ENCODE data around the gene RSRP1. TPM values are rescaled to one million over a fixed set of nuclear protein-coding genes. Genes with fewer than 3 reads are reported as not detected.

RSRP1 gene
- total and polyA plus RNA-seq, 2 of the 13 experiments (the other 11 are each of a cell fraction or from before 2014, with no cell fraction given), result 43.9 to 52.8 TPM

DNA sequence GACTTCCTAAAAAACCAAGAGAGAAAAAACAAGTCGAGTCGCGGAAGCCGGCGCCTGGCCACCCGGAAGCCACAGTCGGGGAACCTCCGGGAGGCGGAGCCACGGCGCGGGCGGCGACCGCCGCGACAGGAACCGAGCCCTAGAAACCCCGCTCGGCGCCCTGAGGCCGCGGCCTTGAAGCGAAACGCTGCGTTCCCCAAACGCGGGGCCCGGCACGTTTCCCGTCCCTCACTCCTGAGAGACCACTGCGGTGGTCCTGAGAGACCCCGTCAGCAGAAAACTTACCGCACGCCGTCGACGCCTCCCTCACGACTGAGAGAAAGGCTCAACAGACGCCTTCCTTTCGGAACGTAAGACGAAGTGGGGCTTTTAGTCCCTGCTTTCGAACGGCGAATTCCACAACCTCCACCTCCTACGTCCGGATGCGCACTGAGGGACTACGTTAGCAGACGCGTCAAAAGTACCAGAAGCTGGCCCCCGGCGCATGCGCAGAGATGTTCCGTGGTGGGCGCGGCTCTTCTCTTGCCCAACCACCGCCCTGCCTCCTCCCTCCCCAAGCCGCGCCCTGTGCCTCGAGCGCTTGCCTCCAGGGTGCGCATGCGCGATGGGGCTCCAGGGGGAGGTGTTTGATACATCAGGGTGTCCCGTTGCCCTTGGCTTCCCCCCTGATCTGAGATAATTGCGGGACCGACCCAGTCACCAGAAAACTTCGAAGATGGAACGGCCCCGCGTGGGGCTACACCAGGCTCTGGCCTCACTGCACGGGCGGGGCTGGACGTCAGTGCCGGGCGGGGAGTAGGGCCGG, at the start of gene RSRP1 (continued):
- TF ChIP-seq RBFOX2 (IDR thresholded peaks at IDR 0.05; ENCODE audit: low read depth, low read length) (peak; percentile 85), ZNF253 (CRISPR knock-in tag; IDR thresholded peaks at IDR 0.05; ENCODE audit: borderline replicate concordance) (no peak; the same call in 1 of the 2 replicates), CHD2 (IDR thresholded peaks at IDR 0.05; ENCODE audit: low read depth, low read length) (no peak; the same call in 1 of the 2 replicates), JUN (CRISPR knock-in tag; IDR thresholded peaks at IDR 0.05) (no peak), YEATS4 (CRISPR knock-in tag; IDR thresholded peaks at IDR 0.05; ENCODE audit: borderline replicate concordance) (peak; percentile 90), ZNF484 (CRISPR knock-in tag; IDR thresholded peaks at IDR 0.05; ENCODE audit: borderline replicate concordance, low read depth) (no peak), ZFP90 (CRISPR knock-in tag; IDR thresholded peaks at IDR 0.05; ENCODE audit: borderline replicate concordance) (peak; percentile 56; the same call in 1 of the 2 replicates), ZFP1 (CRISPR knock-in tag; IDR thresholded peaks at IDR 0.05) (peak; percentile 67; the same call in 1 of the 2 replicates), TMF1 (CRISPR knock-in tag; IDR thresholded peaks at IDR 0.05; ENCODE audit: low read depth) (0 out of 2 replicates have a peak, but pooled peaks have one; percentile 33), NR2F2 (IDR thresholded peaks at IDR 0.05; ENCODE audit: borderline replicate concordance, low read depth) (peak; percentile 21; the same call in 1 of the 2 replicates), CCDC6 (CRISPR knock-in tag; IDR thresholded peaks at IDR 0.05) (peak; percentile 58), HMG20A (CRISPR knock-in tag; IDR thresholded peaks at IDR 0.05; ENCODE audit: borderline replicate concordance) (no peak), ZNF670 (CRISPR knock-in tag; IDR thresholded peaks at IDR 0.05; ENCODE audit: borderline replicate concordance) (peak; percentile 68; the same call in 1 of the 2 replicates), ZNF10 (CRISPR knock-in tag; IDR thresholded peaks at IDR 0.05; ENCODE audit: borderline replicate concordance, low read depth) (no peak), ZNF446 (CRISPR knock-in tag; IDR thresholded peaks at IDR 0.05) (0 out of 2 replicates have a peak, but pooled peaks have one; percentile 62), ZNF709 (CRISPR knock-in tag; IDR thresholded peaks at IDR 0.05) (peak; percentile 81; the same call in 1 of the 2 replicates), CBX5 (CRISPR knock-in tag; IDR thresholded peaks at IDR 0.05; ENCODE audit: borderline replicate concordance) (0 out of 2 replicates have a peak, but pooled peaks have one; percentile 65), ZNF605 (CRISPR knock-in tag; IDR thresholded peaks at IDR 0.05) (peak; percentile 83), ZKSCAN1 (IDR thresholded peaks at IDR 0.05; ENCODE audit: low read length) (no peak), ZNF558 (CRISPR knock-in tag; IDR thresholded peaks at IDR 0.05; ENCODE audit: borderline replicate concordance) (peak; percentile 92; the same call in 1 of the 2 replicates), MXD4 (CRISPR knock-in tag; IDR thresholded peaks at IDR 0.05) (peak; percentile 88; the same call in 1 of the 2 replicates), ZNF207 (IDR thresholded peaks at IDR 0.05; ENCODE audit: borderline replicate concordance) (no peak)
- TF ChIP-seq, protein P1, sequence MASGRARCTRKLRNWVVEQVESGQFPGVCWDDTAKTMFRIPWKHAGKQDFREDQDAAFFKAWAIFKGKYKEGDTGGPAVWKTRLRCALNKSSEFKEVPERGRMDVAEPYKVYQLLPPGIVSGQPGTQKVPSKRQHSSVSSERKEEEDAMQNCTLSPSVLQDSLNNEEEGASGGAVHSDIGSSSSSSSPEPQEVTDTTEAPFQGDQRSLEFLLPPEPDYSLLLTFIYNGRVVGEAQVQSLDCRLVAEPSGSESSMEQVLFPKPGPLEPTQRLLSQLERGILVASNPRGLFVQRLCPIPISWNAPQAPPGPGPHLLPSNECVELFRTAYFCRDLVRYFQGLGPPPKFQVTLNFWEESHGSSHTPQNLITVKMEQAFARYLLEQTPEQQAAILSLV (CRISPR knock-in tag; IDR thresholded peaks at IDR 0.05; ENCODE audit: borderline replicate concordance), result peak; percentile 88; the same call in 1 of the 2 replicates
- TF ChIP-seq, protein P2, sequence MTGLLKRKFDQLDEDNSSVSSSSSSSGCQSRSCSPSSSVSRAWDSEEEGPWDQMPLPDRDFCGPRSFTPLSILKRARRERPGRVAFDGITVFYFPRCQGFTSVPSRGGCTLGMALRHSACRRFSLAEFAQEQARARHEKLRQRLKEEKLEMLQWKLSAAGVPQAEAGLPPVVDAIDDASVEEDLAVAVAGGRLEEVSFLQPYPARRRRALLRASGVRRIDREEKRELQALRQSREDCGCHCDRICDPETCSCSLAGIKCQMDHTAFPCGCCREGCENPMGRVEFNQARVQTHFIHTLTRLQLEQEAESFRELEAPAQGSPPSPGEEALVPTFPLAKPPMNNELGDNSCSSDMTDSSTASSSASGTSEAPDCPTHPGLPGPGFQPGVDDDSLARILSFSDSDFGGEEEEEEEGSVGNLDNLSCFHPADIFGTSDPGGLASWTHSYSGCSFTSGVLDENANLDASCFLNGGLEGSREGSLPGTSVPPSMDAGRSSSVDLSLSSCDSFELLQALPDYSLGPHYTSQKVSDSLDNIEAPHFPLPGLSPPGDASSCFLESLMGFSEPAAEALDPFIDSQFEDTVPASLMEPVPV (CRISPR knock-in tag; IDR thresholded peaks at IDR 0.05), result peak; percentile 97
- TF ChIP-seq, protein P3, sequence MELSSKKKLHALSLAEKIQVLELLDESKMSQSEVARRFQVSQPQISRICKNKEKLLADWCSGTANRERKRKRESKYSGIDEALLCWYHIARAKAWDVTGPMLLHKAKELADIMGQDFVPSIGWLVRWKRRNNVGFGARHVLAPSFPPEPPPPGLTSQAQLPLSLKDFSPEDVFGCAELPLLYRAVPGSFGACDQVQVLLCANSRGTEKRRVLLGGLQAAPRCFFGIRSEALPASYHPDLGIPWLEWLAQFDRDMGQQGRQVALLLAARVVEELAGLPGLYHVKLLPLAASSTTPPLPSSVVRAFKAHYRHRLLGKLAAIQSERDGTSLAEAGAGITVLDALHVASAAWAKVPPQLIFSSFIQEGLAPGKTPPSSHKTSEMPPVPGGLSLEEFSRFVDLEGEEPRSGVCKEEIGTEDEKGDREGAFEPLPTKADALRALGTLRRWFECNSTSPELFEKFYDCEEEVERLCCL (CRISPR knock-in tag; IDR thresholded peaks at IDR 0.05; ENCODE audit: borderline replicate concordance), result peak; percentile 76; the same call in 1 of the 2 replicates
